Measurements from ENCODE around the gene ASTN2. TPM values are rescaled to one million over a fixed set of nuclear protein-coding genes. Genes with fewer than 3 reads are reported as not detected.

The ASTN2 gene
- polyA plus RNA-seq, 1 experiment = 12.8 TPM

- Histone ChIP-seq H3K27me3 (ENCODE audit: control insufficient read depth, insufficient read depth, low read length) (no peaks in the 10 kb centered on the region), H3K4me3 (ENCODE audit: low read depth, low read length) (no peak overlapping the region), H3K36me3 (ENCODE audit: control insufficient read depth, insufficient read depth, low read length) (no peaks in the 10 kb centered on the region)
- no peak for DNase-seq (ENCODE audit: low read depth)
- CTCF ChIA-PET = no interaction called here
- no peak for TF ChIP-seq CTCF (IDR thresholded peaks at IDR 0.05; ENCODE audit: insufficient read depth, low read depth, low read length)
- POLR2A ChIA-PET = no interaction called here
Measured at GRCh38 chr9:116791326-116791725, 623.5 kb downstream of the ASTN2 start.

- DNase-seq (ENCODE audit: low read depth) = no peak
- Histone ChIP-seq H3K36me3 (ENCODE audit: control insufficient read depth, insufficient read depth, low read length) (no peaks in the 10 kb centered on the region), H3K27me3 (ENCODE audit: control insufficient read depth, insufficient read depth, low read length) (no peaks in the 10 kb centered on the region), H3K4me3 (ENCODE audit: low read depth, low read length) (no peak overlapping the region)
- POLR2A ChIA-PET = no interaction called here
- TF ChIP-seq CTCF (IDR thresholded peaks at IDR 0.05; ENCODE audit: insufficient read depth, low read depth, low read length) = no peak
- CTCF ChIA-PET = no interaction called here
Measured at GRCh38 chr9:116789081-116789480, 625.8 kb downstream of the ASTN2 start.

GRCh38 chr9:116786737-116787136, 628.1 kb downstream of the ASTN2 start:
- Histone ChIP-seq H3K4me3 (ENCODE audit: low read depth, low read length) (no peak overlapping the region), H3K27me3 (ENCODE audit: control insufficient read depth, insufficient read depth, low read length) (no peaks in the 10 kb centered on the region), H3K36me3 (ENCODE audit: control insufficient read depth, insufficient read depth, low read length) (no peaks in the 10 kb centered on the region)
- no peak for TF ChIP-seq CTCF (IDR thresholded peaks at IDR 0.05; ENCODE audit: insufficient read depth, low read depth, low read length)
- ChIA-PET CTCF (no interaction called here), POLR2A (no interaction called here)
- DNase-seq (ENCODE audit: low read depth) = no peak

GRCh38 chr9:116777116-116777515, 637.7 kb downstream of the ASTN2 start:
- Histone ChIP-seq H3K4me3 (ENCODE audit: low read depth, low read length) (no peak overlapping the region), H3K36me3 (ENCODE audit: control insufficient read depth, insufficient read depth, low read length) (no peaks in the 10 kb centered on the region), H3K27me3 (ENCODE audit: control insufficient read depth, insufficient read depth, low read length) (no peaks in the 10 kb centered on the region)
- ChIA-PET POLR2A (no interaction called here), CTCF (no interaction called here)
- no peak for DNase-seq (ENCODE audit: low read depth)
- TF ChIP-seq CTCF (IDR thresholded peaks at IDR 0.05; ENCODE audit: insufficient read depth, low read depth, low read length) = no peak

- no peaks in the 10 kb centered on the region for H3K36me3 ChIP-seq (ENCODE audit: control insufficient read depth, insufficient read depth, low read length)
- H3K4me3 ChIP-seq (ENCODE audit: low read depth, low read length) = no peak overlapping the region
- no peak for DNase-seq (ENCODE audit: low read depth)
- no peak for TF ChIP-seq CTCF (IDR thresholded peaks at IDR 0.05; ENCODE audit: insufficient read depth, low read depth, low read length)
- ChIA-PET CTCF (no interaction called here), POLR2A (no interaction called here)
- no peaks in the 10 kb centered on the region for H3K27me3 ChIP-seq (ENCODE audit: control insufficient read depth, insufficient read depth, low read length)
Measured at GRCh38 chr9:116774421-116775180, 640.3 kb downstream of the ASTN2 start.
